ENCODE data around the gene RAB11FIP2.

The RAB11FIP2 gene

DNA sequence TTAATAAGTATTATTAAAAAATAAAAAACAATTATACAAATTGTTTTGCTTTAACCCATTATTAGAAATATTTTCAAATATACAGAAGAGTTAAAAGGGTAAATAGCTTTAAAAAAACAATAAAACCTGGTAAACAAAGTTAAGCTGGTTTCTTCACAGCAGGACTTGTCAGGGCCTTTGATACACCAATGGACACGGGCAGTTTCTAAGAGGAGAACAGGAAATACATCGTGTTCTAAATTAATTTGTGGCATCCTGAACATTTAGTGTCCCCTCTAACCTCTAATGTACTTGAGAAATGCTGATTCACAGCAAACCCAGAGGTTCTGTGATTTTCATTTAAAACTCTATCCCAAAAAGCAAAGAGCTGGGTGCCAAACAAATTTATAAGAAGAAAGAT is 80.8 kb downstream of the RAB11FIP2 start:
- POLR2A ChIA-PET, result no interaction called here
- TF ChIP-seq NFRKB (IDR thresholded peaks at IDR 0.05) (no peak), ELF4 (IDR thresholded peaks at IDR 0.05) (no peak), SP1 (IDR thresholded peaks at IDR 0.05) (no peak), L3MBTL2 (conservative IDR thresholded peaks at IDR 0.05) (no peak), FOXM1 (IDR thresholded peaks at IDR 0.05; ENCODE audit: borderline replicate concordance) (no peak), BHLHE40 (IDR thresholded peaks at IDR 0.05; ENCODE audit: borderline replicate concordance) (no peak), HDGF (IDR thresholded peaks at IDR 0.05; ENCODE audit: borderline replicate concordance) (no peak), FOXK2 (IDR thresholded peaks at IDR 0.05) (no peak), FOXA1 (IDR thresholded peaks at IDR 0.05) (no peak), ZNF384 (IDR thresholded peaks at IDR 0.05) (no peak), CTBP1 (IDR thresholded peaks at IDR 0.05; ENCODE audit: borderline replicate concordance) (no peak), ARNT (IDR thresholded peaks at IDR 0.05) (no peak), TARDBP (IDR thresholded peaks at IDR 0.05) (no peak), LEF1 (IDR thresholded peaks at IDR 0.05; ENCODE audit: borderline replicate concordance) (no peak), SUZ12 (IDR thresholded peaks at IDR 0.05) (no peak)
- TF ChIP-seq, protein P1, sequence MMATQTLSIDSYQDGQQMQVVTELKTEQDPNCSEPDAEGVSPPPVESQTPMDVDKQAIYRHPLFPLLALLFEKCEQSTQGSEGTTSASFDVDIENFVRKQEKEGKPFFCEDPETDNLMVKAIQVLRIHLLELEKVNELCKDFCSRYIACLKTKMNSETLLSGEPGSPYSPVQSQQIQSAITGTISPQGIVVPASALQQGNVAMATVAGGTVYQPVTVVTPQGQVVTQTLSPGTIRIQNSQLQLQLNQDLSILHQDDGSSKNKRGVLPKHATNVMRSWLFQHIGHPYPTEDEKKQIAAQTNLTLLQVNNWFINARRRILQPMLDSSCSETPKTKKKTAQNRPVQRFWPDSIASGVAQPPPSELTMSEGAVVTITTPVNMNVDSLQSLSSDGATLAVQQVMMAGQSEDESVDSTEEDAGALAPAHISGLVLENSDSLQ (IDR thresholded peaks at IDR 0.05), result no peak
- DNase-seq (ENCODE audit: extremely low spot score), result no peak
- CTCF ChIA-PET, result no interaction called here

DNA sequence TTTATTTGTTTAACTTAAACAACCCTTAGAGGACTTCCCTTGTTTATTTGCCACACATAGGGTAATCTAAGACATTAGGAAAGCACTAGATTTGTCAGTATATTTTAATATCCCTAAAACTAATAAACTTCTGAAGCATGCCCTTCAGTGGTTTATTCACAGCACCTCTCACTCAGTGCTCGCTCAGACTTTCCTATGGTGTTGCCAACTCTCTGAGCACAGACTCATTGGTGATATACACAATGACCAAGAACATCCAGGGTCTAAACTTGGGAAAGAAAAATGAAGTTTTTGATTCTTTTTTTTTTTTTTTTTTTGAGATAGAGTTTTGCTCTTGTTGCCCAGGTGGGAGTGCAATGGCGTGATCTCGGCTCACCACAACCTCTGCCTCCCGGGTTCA is 82.2 kb downstream of the RAB11FIP2 start:
- TF ChIP-seq, protein P1 (IDR thresholded peaks at IDR 0.05), result no peak
- no peak for TF ChIP-seq LEF1 (IDR thresholded peaks at IDR 0.05; ENCODE audit: borderline replicate concordance)
- no peak for TF ChIP-seq FOXA1 (IDR thresholded peaks at IDR 0.05)
- TF ChIP-seq CTBP1 (IDR thresholded peaks at IDR 0.05; ENCODE audit: borderline replicate concordance), result no peak
- no peak for TF ChIP-seq FOXM1 (IDR thresholded peaks at IDR 0.05; ENCODE audit: borderline replicate concordance)
- no peak for TF ChIP-seq ELF4 (IDR thresholded peaks at IDR 0.05)
- TF ChIP-seq L3MBTL2 (conservative IDR thresholded peaks at IDR 0.05), result no peak
- no peak for TF ChIP-seq NFRKB (IDR thresholded peaks at IDR 0.05)
- TF ChIP-seq FOXK2 (IDR thresholded peaks at IDR 0.05), result no peak
- TF ChIP-seq ARNT (IDR thresholded peaks at IDR 0.05), result no peak
- no peak for TF ChIP-seq SP1 (IDR thresholded peaks at IDR 0.05)
- TF ChIP-seq TARDBP (IDR thresholded peaks at IDR 0.05), result no peak
- TF ChIP-seq SUZ12 (IDR thresholded peaks at IDR 0.05), result no peak
- TF ChIP-seq ZNF384 (IDR thresholded peaks at IDR 0.05), result no peak
- no peak for TF ChIP-seq HDGF (IDR thresholded peaks at IDR 0.05; ENCODE audit: borderline replicate concordance)
- no peak for TF ChIP-seq BHLHE40 (IDR thresholded peaks at IDR 0.05; ENCODE audit: borderline replicate concordance)
- CTCF ChIA-PET, result no interaction called here
- POLR2A ChIA-PET, result no interaction called here
- no peak for DNase-seq (ENCODE audit: extremely low spot score)

DNA sequence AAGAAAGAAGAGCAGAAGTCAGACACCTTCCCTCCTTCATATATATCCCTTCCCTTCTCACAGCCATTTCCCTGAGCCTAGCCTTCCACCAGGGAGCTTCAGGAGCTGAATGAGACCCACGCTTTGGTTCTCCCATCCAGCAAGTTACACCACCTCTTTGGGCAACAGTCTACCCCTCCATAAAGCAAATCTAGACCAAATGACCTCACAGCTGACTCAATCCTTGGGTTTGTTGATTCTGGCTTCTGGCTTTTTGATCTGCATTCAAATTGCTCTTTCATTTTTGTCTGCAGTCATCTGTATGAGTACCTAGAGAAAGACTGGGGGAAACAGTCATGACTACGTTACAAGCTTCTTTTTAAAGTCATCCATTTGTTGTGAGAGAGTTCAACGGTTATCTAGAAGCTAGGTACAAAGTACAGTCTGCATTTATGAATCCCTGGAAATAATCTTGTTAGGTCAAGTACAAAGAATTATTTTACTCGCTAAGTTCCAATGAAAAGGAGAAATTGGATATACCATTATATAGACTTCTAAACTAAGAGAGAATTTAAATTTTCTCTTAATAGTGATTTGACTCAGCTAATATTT is 86.3 kb downstream of the RAB11FIP2 start:
- CTCF ChIA-PET, result no interaction called here
- DNase-seq (ENCODE audit: extremely low spot score), result no peak
- TF ChIP-seq FOXK2 (IDR thresholded peaks at IDR 0.05) (no peak), ARNT (IDR thresholded peaks at IDR 0.05) (no peak), ZNF384 (IDR thresholded peaks at IDR 0.05) (no peak), L3MBTL2 (conservative IDR thresholded peaks at IDR 0.05) (no peak), ELF4 (IDR thresholded peaks at IDR 0.05) (no peak), BHLHE40 (IDR thresholded peaks at IDR 0.05; ENCODE audit: borderline replicate concordance) (no peak)
- POLR2A ChIA-PET, result no interaction called here

DNA sequence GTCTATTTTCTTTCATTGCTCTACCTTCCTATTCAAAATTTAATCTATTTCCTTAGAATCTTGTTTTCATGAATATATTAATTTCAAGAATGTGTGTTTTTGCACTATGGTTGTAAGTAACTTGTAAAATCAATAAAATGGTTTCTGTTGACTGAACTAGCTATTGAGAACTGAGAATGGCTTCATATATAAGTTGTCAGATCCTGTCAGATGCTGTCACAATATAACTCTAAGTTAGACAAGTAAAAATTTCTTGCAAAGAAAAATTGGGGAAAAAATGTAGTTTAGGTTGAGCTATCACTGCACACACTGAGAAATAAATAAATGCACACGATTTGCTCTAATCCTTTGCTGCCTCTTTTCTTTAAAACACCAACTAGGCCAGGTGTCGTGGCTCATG is 89.8 kb downstream of the RAB11FIP2 start:
- POLR2A ChIA-PET, result no interaction called here
- no peak for DNase-seq (ENCODE audit: extremely low spot score)
- no peak for TF ChIP-seq ELF4 (IDR thresholded peaks at IDR 0.05)
- CTCF ChIA-PET, result no interaction called here

DNA sequence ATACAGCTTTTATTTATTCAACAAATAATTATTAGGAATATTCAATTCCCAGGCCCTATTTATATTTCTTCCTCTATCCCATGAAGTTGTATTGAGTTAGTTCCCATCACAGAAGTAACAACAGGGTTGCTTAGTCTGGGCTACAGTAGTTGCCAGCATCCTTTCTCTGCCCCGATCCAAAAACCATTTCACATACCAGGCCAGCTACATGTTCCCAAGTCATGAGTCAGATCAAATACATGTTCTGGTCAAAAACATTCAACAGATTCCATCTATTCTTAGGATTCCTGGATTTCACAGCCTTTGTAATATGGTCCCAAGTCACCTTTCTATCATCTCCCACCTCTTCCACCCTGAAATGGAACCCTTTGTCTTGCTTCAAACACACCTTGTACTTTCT is 91.6 kb downstream of the RAB11FIP2 start:
- TF ChIP-seq ZNF384 (IDR thresholded peaks at IDR 0.05) (no peak), CTBP1 (IDR thresholded peaks at IDR 0.05; ENCODE audit: borderline replicate concordance) (no peak), FOXK2 (IDR thresholded peaks at IDR 0.05) (no peak), FOXA1 (IDR thresholded peaks at IDR 0.05) (no peak), BHLHE40 (IDR thresholded peaks at IDR 0.05; ENCODE audit: borderline replicate concordance) (no peak), NFRKB (IDR thresholded peaks at IDR 0.05) (no peak), ELF4 (IDR thresholded peaks at IDR 0.05) (no peak), SUZ12 (IDR thresholded peaks at IDR 0.05) (no peak)
- CTCF ChIA-PET, result no interaction called here
- POLR2A ChIA-PET, result no interaction called here
- no peak for DNase-seq (ENCODE audit: extremely low spot score)

All from HEK293T (cell line).